Right lobe of liver (tissue), 4 donors: ENCODE data around the gene HOXD4.

Source experiments
- CTCF ChIP-seq, 4 donors: fragments of 200-600 bp in 3 of 4; fragments of 450-650 bp in 1 of 4; IDR thresholded peaks; one replicate each; pipeline versions ENCODE4 v1.5.1 to v1.8.0; 2016 to 2022; ENCODE audit warnings: antibody characterized with exemption in 4 of 4, mild to moderate bottlenecking in 2 of 4
- POLR2A ChIP-seq: fragments of 450-650 bp; IDR thresholded peaks from one replicate; pipeline ENCODE4 v1.6.1; 2017; ENCODE audit warnings: antibody characterized with exemption, mild to moderate bottlenecking
- donor health status: DM: no; HTN: no; CAD: no.
- donor health status: DM: no; HTN: no; CAD: no.
- donor health status: DM: no; HTN: yes; CAD: no.

- no peak for TF ChIP-seq CTCF (IDR thresholded peaks at IDR 0.05)
- TF ChIP-seq POLR2A, result no peak
Observed at GRCh38 chr2:176122683-176123410, 28.5 kb upstream of the HOXD4 start, which contains the start of gene HOXD9.
